G401 (cell line): ENCODE measurements around the gene POLE2. TPM values are rescaled to one million over a fixed set of nuclear protein-coding genes. Genes with fewer than 3 reads are reported as not detected.
A peak's percentile ranks its signal among the peaks of the same experiment; 100 is the strongest.
"Not testable (repeated sequence)": the region's sequence is repeated elsewhere in the genome, so short reads cannot be mapped to it uniquely, and the experiment has no call there.

Experiments used
- DNase-seq: peaks from one replicate; pipeline ENCODE4 v3.0.0-alpha.2; 2015; ENCODE audit warnings: low spot score
- in situ Hi-C: cut with HindIII; loops from 2 replicates; pipeline ENCODE4 v1.10.0; 2016; ENCODE audit warnings: low sequenced_read_pairs, mixed read lengths
- total RNA-seq: library from RNA; depleted of rRNA; stranded (reverse); fragments of >200 nt; shearing (Covaris generic); gene quantifications from 2 replicates; pipeline ENCODE4 v1.2.3, GENCODE V29; 2014; rRNA removed

The POLE2 gene, protein sequence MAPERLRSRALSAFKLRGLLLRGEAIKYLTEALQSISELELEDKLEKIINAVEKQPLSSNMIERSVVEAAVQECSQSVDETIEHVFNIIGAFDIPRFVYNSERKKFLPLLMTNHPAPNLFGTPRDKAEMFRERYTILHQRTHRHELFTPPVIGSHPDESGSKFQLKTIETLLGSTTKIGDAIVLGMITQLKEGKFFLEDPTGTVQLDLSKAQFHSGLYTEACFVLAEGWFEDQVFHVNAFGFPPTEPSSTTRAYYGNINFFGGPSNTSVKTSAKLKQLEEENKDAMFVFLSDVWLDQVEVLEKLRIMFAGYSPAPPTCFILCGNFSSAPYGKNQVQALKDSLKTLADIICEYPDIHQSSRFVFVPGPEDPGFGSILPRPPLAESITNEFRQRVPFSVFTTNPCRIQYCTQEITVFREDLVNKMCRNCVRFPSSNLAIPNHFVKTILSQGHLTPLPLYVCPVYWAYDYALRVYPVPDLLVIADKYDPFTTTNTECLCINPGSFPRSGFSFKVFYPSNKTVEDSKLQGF
- 43.9 and 69.6 TPM in 2 replicates for total RNA-seq

- DNase-seq = peak; percentile 74
- in situ Hi-C loops = no loop called here
Measured at GRCh38 chr14:49687942-49688700, at the start of gene POLE2. Gene POLE2 (minus strand): TSS chr14:49688214. CDS start chr14:49688203, 11 bp downstream.

DNA sequence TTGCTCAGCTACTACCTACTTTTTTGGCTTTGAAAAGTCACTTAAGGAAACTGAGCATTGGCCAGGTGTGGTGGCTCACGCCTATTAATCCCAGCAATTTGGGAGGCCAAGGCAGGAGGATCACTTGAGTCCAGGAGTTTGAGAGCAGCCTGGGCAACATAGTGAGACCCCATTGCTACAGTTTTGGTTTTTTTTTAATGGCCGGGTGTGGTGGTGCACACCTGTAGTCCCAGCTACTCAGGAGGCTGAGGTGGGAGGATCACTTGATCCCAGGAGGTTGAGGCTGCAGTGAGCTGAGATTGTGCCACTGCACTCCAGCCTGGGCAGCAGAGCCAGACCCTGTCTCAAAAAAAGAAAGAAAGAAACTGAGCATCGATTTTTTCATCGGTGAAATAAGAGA is 47.7 kb upstream of the POLE2 start:
- in situ Hi-C loops, DNase-seq: not testable (repeated sequence)

DNA sequence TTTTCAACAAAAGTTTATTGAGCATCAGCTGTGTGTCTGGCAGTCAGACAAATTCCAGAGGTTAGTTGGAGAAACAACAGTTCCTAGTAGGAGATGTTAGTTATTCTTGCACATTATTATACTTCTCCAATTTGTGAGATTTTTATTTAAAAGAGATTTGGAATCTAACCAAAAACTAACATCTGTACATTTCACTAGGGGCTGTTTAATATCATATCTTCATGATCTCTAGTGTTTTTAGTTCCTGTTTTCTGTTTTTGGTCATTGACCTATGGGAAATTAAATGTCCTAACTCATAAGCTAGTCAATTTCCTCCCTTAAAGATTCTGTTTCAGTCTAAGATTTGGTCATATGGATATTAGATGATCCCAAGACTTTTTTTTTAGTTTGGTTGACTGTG is 45.8 kb upstream of the POLE2 start:
- in situ Hi-C loops = no loop called here
- DNase-seq = no peak

DNA sequence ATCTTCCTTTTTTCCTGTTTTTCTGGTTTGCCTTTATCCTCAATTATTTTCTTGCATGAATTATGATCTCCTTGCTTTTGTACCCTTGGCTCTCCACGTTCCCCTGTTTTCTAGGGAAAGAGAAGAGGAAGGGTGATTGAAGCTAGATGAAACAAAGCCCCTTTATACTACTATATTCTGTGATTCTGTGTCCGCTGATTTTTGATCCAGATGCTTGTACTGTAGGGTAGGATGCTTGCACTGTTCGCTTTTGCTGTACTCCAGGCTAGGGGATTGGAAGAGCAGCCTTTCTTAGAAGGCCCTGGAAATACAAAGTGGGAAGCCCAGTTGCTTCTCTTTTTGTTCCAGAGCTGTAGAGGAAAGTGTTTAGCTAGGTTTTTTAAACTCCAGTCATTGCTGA is 44.9 kb upstream of the POLE2 start:
- DNase-seq = no peak
- in situ Hi-C loops = no loop called here

GRCh38 chr14:49727171-49727570 is 39.2 kb upstream of the POLE2 start:
- DNase-seq = no peak
- in situ Hi-C loops = no loop called here

DNA sequence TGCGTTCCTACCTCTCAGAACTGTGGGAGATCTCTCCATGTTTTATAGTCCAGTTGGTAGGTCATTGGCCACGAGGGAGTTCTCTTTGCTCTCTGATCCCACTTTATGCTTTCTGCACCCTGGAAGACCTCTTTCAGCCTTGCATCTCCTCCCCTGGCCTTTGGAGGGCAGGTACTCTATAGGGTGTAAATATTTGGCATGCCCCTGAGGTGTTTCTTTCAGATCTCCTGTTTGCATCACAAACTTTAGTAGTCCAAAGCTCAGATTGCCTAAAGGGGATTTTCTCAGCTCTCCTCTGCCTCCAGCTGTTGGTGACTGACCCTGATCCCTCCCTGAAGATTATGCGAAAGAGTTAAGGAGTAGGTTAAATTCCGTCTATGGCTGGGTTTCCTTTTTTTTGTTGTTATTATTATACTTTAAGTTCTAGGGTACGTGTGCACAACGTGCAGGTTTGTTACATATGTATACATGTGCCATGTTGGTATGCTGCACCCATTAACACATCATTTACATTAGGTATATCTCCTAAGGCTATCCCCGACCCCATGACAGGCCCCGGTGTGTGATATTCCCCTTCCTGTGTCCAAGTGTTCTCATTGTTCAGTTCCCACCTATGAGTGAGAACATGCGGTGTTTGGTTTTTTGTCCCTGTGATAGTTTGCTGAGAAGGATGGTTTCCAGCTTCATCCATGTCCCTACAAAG is 33.9 kb upstream of the POLE2 start:
- DNase-seq, in situ Hi-C loops: not testable (repeated sequence)

DNA sequence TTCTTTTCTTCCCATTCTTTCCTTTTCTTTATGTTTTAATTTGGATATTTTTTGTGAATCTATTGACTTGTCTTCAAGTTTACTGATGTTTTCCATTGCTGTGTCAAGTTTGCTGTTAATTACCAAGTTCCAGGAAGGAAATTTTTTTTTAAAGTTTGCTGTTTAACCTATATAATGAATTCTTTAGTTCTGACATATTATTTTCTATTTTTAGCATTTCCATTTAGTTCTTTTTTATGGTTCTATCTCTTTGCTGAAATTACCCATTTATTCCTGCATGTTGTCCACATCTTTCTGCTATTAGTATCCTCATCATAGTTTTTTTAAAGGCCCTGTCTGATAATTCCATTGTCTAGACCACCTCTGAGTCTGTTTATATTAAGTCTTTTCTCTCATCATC is 32.7 kb upstream of the POLE2 start:
- in situ Hi-C loops = no loop called here
- DNase-seq = no peak

GRCh38 chr14:49710993-49711392 is 23.0 kb upstream of the POLE2 start:
- DNase-seq, in situ Hi-C loops: not testable (repeated sequence)

- in situ Hi-C loops, DNase-seq: not testable (repeated sequence)
Measured at GRCh38 chr14:49704471-49704870, 16.5 kb upstream of the POLE2 start.

- no peak for DNase-seq
- in situ Hi-C loops = no loop called here
Measured at GRCh38 chr14:49703965-49704364, 16.0 kb upstream of the POLE2 start.

DNA sequence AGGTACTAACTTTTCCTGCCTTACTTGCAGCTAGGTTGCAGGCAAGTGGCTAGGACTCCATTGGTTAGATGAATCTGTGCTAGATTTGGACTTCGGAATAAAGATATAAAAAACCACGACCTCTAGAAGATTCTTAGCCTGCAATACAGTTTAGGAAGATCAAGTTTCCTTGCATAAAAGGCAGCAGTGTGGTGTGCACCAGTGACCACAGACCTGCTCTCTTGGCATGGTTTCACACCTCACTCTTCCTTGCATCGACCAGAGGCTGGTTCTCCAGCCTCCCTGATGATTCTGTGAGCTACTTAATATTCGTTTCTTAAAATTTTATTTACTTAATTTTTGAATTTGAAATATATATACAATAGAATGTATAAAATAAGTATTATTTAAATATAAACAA is 14.7 kb upstream of the POLE2 start:
- in situ Hi-C loops = no loop called here
- DNase-seq = no peak

GRCh38 chr14:49693735-49694124 is 5.7 kb upstream of the POLE2 start:
- DNase-seq, in situ Hi-C loops: not testable (repeated sequence)

DNA sequence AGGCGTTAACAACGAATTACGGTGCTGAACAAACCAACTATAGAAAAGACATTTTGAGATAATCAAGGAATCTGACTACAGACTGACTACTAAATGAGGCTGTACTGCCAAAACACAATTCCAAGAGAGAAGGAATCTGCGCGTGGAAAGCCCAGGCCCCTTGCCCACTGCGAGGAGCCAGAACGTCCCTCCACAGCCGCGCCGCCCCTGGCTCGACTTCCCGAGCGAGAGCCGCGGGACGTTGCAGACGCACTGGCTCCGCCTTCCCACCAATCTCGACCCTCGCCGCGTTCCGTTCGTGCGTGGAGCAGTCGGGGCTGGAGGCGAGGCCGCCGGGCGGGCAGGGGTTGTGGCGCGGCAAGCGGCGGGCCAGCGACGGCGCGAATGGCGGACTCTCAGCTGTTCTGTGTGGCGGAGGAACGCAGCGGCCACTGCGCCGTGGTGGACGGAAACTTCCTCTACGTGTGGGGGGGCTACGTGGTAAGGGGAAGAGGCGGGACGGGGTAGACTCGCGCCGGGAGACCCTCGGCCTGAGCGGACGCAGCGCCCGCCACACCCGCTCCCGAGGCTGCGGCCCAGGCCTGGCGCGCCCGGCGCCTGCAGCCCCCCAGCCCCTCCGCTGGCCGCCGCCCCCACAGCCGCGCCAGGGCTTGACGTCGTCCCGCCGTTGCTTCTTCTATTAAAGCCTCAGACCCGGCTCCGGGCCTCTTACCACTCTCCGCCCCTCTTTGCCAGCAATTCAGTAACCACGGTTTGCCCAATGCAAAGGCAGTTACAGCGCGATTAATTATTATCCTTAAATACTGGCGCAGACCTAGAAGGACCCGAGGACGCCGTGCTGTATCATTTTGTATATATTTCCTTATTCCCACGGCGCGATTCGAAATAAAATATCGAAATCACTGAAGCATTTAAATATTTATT is 5.1 kb upstream of the POLE2 start, which contains the start of gene KLHDC1:
Gene KLHDC1, plus strand, starts transcription at position 310 of the 924 bp plus-strand sequence. Its CDS starts 75 bp downstream, at position 385.
- in situ Hi-C loops = no loop called here
- peak; percentile 83 for DNase-seq

DNA sequence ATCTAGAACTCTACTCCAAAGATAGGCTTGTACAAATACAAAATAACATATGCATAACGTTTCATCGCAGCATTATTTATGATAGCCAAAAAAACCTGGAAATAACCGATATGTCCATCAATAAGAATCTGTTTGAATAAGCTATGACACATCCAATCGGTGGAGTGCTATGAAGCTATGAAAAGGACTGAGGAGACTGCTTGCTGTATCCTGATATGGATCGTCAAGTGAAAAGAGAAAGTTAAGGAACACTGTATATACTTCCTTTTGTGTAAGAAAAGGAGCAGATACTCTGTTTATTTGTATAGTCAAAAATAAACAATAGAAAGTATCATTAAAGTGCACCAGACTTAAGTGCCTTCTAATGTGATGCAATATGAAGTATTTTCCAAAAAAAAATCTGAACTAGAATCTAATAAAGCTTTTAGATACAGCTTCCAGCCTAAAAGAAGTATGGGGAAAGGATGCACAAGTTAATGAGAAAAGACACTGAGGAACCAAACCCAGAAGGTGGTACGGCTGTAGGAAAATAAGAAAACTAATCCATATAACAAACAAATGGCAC is 4.3 kb upstream of the POLE2 start:
- no peak for DNase-seq
- in situ Hi-C loops = no loop called here

DNA sequence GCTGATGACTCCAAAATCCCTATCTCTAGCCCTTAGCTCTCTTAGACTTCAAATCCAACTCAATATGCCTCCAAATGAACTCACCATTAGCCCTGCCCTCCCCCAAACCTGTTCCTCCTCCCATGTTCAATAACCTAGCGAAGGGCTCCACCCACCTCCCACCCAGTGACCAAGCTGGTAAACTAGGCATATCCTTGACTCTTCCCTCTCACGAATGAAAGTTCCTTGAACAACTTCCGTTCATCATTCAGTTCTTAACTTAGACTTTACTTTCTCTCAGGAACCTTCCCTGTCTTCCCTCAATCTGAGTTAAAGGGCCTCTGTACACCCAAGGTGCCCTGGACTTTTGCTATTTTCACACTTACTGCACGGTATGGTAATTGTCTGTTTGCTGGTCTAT is 3.0 kb upstream of the POLE2 start:
- in situ Hi-C loops = no loop called here

GRCh38 chr14:49688701-49689030 is 652 bp upstream of the POLE2 start:
- in situ Hi-C loops = no loop called here
- DNase-seq = no peak

More for the DNA sequence above, 3.0 kb upstream of the POLE2 start:
- DNase-seq = no peak

GRCh38 chr14:49686425-49686824 is 1.6 kb downstream of the POLE2 start:
- in situ Hi-C loops = no loop called here
- DNase-seq = no peak

DNA sequence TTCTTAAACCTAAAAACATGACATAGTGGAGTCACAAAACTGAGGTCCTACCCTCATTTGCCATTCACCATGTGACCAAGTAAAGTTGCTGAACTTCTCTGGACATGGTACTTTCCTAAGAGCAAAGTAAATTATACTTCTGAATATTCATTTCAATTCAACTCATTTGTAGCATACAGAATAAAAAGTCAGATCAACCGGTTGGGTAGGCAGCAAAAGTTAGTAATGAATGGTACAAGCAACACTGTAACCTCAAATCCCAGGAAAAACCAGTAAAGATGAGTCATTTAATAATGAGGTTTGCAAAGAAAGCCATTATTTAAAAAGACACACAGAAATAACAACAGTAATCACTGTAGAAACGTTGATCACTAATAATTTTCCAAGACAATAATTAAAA is 8.7 kb downstream of the POLE2 start:
- in situ Hi-C loops = no loop called here
- no peak for DNase-seq
